Measurements from ENCODE around the gene TRIM63.

The TRIM63 gene

DNA sequence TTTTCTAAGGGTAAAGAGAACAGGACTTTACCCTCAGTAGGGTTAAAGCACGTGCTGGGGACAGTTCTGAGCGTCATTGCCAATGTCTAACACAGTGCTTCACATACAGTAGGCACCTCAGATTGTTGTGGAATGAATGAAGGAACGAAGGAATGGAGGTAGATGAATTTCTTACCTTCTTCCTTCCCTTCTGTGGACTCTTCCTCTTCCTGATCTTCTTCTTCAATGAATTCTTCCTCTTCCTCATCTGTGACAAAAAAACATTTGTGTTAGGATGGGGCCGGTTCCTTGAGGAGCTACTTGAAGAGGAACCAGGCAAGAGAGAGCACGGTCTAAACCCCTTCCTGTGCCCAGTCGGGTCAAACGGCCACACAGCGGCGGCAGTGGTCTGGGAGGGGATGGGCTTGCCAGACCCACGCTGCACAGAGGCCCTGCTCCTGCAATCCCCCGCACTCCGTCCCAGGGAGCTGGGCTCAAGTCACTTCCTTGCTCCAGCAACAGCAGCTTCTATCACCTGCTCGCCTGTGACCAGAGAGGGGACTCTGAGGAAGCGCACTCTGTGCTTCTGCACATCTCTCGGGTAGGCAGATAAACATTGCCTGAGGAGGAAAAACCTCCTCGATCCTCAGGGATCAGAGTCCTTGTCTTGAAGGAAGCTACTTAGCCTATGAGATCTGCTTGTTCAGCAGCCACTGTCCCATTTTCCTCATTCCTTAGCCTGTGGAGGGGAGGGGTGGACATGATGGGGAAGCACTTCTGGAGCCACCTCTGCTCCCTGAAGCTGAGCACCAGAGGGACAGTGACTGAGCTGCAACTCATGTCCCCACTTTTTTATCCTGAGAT, 13.5 kb downstream of the TRIM63 start:
- no peak for FAIRE-seq

DNA sequence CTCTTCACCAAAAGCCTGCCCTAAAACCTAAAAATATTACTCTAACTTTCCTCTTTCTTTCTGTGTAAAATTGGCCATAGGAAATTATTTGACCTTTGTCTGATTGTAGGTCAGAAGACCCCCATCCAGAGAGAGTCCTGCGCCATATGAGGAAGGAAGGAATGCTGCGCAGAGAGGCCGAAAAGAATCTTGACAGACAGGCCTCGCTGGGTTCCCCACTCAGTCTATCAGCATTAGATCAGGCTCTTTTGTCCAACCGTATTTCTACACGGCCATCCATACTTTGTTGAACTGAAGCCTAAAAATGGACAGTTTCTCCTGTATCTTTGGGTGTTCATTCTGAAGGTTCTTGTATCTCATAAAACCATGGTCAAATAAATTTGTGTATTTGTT, 17.2 kb downstream of the TRIM63 start:
- FAIRE-seq, result no peak

DNA sequence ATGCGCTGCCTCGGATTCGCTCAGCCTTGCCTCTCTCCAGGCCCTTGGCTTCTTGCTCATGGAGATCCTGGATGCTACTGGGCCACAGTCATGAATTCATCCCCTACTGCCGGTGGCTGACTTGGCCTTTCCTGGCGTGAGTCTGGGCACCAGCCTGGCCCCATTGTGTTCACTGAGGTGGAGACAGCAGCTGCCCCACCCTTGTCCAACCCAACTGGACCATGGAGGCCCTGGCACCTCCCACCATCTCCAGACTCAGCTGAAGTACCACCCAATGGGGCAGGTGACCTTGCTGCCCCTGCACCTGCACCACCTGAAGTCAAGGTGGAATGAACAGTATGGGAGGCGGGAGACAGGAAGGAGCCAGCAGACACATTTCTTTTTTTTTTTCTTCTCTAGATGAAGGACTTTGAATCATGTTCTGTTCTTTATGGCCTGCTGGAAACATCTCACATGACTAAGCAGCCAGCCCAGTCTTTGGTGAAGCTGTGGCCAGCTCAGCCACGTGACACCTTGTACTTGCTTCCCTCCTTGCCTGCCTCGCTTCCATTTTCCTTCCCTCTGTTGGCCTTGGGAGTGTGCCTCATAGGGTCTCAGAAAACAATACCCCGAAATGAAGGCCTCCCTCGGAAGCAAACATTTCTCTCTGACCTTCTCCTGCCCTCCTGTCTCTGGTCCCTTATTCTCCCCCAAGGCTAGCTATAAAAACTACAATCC, 17.7 kb downstream of the TRIM63 start:
- FAIRE-seq, result no peak

- FAIRE-seq, result no peak
Measured at GRCh38 chr1:26047278-26047874, 20.1 kb downstream of the TRIM63 start.

DNA sequence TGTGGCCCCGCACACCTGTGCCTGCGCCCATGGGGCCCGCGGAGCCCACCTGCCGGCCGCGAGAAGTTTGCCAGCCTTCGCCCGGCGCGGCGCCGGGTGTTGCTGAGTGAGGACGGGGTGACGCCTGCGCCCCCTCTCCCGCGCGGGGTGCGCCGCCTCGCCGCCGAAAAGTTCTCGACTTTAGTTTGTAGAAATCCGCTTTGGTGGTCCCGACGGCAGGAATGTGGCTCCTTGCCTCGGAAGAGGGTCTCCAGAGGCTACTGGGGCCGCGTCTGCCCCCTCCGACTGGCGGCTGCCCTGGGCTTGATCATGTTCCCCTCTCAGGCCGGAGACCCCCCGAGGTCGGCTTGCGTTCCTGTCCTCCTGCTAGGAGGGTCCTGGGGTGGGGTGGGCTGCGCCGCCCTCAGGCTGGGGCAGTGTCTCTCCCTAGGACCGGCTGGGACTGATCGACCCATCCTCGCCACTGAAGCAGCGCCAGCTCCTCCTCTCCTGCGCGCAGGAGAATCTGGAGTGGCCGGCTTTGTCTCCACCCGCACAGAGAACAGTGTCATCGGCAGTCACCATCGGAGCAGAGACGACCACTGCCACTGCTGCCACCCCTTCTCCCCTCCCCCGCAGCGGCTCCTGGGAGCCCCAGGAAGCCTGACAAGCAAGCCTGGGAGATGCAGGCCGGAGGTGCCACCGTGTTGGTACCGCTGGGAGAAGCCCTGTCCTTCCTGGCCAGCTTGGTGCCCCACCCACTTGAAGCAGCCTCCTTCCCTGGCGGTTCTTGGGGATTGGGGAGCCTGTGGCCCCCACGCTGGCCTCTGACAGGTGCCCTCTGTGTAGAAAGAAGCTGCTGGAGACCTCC, 21.0 kb downstream of the TRIM63 start:
- no peak for FAIRE-seq

- FAIRE-seq, result no peak
Measured at GRCh38 chr1:26045722-26046245, 21.6 kb downstream of the TRIM63 start, which contains the start of gene SLC30A2. TSS of gene SLC30A2 (minus strand) at chr1:26046118. CDS start at chr1:26045896, 222 bp downstream.

GRCh38 chr1:26044971-26045721, 22.3 kb downstream of the TRIM63 start:
- no peak for FAIRE-seq

DNA sequence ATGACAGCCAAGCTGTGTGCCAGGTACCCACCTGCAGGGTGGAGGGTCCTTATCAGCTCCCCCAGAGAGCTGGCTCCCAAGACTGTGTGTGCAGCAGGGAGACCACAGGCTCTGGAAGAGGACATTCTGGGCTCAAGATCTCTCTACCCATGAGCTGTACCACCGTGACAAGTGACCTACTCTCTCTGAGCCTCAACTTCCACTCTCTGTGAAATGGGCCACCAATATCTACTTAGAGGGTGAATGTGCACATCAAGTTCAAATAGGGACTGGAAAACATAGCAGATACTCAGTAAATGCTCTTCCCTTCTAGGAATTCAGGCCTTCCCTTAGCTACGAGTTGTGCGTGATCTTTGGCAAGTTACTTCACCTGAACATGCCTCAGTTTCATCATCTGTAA, 23.0 kb downstream of the TRIM63 start:
- FAIRE-seq, result no peak

DNA sequence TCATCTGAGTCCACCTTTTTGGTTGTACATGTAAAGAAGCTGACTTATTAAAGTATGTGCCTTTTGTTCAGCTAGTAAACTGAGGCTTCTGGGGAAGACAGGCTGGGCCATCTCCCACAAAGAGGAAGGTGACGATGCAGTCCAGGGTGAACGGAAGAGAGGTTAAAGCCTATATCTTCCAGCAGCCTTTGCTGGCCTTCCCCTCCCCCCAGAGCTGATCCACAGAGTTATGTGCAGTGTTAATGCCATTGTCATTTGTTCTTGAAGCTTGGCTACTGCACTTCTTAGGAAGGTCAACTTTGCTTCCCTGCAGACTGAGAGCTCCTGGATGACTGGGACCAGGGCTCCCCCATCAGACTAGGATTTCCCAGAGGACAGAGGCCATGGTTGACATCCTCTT, 23.7 kb downstream of the TRIM63 start:
- no peak for FAIRE-seq

GRCh38 chr1:26041978-26042377, 25.5 kb downstream of the TRIM63 start:
- FAIRE-seq, result no peak

GRCh38 chr1:26041401-26041800, 26.0 kb downstream of the TRIM63 start:
- no peak for FAIRE-seq

DNA sequence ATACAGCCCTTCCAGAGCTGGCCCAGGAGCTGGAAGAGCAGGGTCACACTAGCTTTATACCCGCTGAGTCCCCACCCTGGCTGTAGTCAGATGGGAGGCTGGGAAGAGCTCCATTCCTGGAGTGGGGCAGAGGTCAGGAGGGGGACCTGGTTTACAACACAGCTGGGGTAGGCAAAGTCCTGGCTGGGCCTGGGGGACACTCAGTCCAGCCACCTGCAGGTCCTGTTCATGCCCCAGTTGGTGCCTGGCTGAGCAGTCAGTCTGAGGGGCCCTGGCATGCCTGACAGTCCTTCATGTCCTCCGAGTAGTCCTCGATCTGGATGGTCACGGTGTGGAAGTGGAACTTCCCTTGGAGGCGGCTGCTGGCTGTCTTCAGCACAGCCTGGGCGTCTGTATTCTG, 28.5 kb downstream of the TRIM63 start:
- no peak for FAIRE-seq

DNA sequence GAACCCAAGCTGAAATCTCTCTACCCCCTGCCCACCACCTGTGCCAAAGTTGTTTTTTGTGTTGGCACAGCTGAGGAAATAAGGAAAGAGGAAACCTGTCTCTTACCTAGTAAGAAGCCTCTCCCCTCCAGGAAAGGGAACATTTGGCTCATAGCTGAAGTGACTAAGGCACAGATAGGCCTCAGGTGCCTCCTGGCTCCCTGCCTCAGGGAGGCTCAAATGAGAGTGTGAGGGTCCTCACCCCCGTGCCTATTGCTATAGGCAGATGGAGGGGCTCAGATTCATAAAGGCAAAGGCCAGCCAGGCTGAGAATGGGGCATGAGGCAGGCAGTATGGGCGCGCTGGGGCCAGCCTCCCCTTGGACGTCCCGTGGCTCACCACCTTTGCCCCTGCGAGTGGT, 29.0 kb downstream of the TRIM63 start:
- FAIRE-seq, result no peak

- no peak for FAIRE-seq
Measured at GRCh38 chr1:26037904-26038303, 29.5 kb downstream of the TRIM63 start.

- no peak for FAIRE-seq
Measured at GRCh38 chr1:26036756-26037281, 30.6 kb downstream of the TRIM63 start.

GRCh38 chr1:26035959-26036755, 31.3 kb downstream of the TRIM63 start:
- no peak for FAIRE-seq

DNA sequence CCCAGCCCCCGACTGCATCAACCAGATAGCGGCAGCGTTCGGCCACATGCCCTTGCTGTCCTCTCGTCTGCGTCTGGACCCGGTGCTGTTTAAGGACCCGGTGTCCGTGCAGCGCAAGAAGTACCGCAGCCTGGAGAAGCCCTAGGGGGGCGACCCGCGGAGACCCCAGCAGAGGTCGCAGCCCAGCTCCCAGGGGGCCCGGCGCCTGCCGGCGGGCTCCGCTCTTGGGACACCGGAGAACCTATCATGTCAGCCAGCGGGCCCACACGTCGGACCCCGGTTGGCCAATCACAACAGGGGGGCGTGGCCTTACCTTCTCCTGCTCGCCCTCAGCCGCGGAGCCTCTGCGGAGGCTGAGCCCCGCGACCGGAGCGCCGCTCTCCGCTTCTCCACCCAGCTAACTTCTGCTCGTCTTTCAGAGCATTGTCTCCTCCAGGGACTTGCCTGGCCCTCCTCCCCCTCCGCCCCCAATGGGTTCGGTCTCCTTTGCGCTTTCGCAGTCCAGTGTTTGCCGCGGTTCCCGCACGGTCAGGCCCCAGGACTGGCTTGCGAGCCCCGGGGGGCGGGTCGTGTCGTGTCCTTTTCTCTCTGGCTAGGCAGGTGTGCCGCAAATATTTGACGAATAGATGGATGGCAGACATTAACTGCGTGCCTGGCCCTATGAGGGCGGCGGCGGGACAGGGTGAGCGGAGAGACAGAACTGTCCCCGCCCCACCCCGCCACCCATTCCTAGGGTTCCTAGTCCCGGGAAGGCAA, 32.0 kb downstream of the TRIM63 start:
- no peak for FAIRE-seq

GRCh38 chr1:26034504-26035202, 32.8 kb downstream of the TRIM63 start:
- FAIRE-seq, result no peak
